SK-N-SH treated with all-trans-retinoic acid at 6 μM for 48 hours (cell line): ENCODE measurements around the gene G6PC1.

ENCODE experiments used
- ARNTL ChIP-seq: fragments of 450-650 bp; formaldehyde crosslinking; IDR thresholded peaks from 2 replicates; pipeline ENCODE4 v1.5.0; 2020; ENCODE audit warnings: low read depth, mild to moderate bottlenecking, moderate library complexity, borderline replicate concordance
- CSDC2 ChIP-seq: fragments of 250-450 bp; sonication (Bioruptor Pico); IDR thresholded peaks from 2 replicates; pipeline ENCODE4 v1.5.0; 2020; ENCODE audit warnings: mild to moderate bottlenecking, moderate library complexity
- PATZ1 ChIP-seq: fragments of 250-450 bp; sonication (Bioruptor Pico); IDR thresholded peaks from 2 replicates; pipeline ENCODE4 v1.8.0; 2020; ENCODE audit warnings: mild to moderate bottlenecking, moderate library complexity, borderline replicate concordance
- SNAI2 ChIP-seq: fragments of 250-450 bp; sonication (Bioruptor Pico); IDR thresholded peaks from 2 replicates; pipeline ENCODE4 v1.5.0; 2020; ENCODE audit warnings: mild to moderate bottlenecking, moderate library complexity
- TSHZ2 ChIP-seq: fragments of 250-450 bp; sonication (Bioruptor Pico); IDR thresholded peaks from 2 replicates; pipeline ENCODE4 v1.5.0; 2020; ENCODE audit warnings: mild to moderate bottlenecking, moderate library complexity
- ZC3H10 ChIP-seq: fragments of 250-450 bp; sonication (Bioruptor Pico); IDR thresholded peaks from 2 replicates; pipeline ENCODE4 v1.5.1; 2021; ENCODE audit warnings: mild to moderate bottlenecking, moderate library complexity
- ZFP3 ChIP-seq: fragments of 250-450 bp; sonication (Bioruptor Pico); IDR thresholded peaks from 2 replicates; pipeline ENCODE4 v1.5.0; 2020; ENCODE audit warnings: mild to moderate bottlenecking, moderate library complexity
- ZNF70 ChIP-seq: fragments of 450-650 bp; formaldehyde crosslinking; IDR thresholded peaks from 2 replicates; pipeline ENCODE4 v1.5.0; 2020; ENCODE audit warnings: mild to moderate bottlenecking, moderate library complexity
- ZNF8 ChIP-seq: fragments of 450-650 bp; formaldehyde crosslinking; IDR thresholded peaks from 2 replicates; pipeline ENCODE4 v1.5.0; 2020; ENCODE audit warnings: mild to moderate bottlenecking, moderate library complexity

- TF ChIP-seq ZNF70 (CRISPR knock-in tag) (no peak), CSDC2 (CRISPR knock-in tag) (no peak), ARNTL (CRISPR knock-in tag) (no peak), ZC3H10 (CRISPR knock-in tag) (no peak), ZFP3 (CRISPR knock-in tag) (no peak), SNAI2 (CRISPR knock-in tag) (no peak), TSHZ2 (CRISPR knock-in tag) (no peak), PATZ1 (no peak), ZNF8 (CRISPR knock-in tag) (no peak)
Measured at GRCh38 chr17:42871647-42872046, 29.0 kb upstream of the G6PC1 start.
